Panc1 (cell line): Measurements from ENCODE around the gene TTLL10. TPM values are rescaled to one million over a fixed set of nuclear protein-coding genes. Genes with fewer than 3 reads are reported as not detected.

Source experiments
- ATAC-seq: fragments of 200-7000 bp; cut with Tn5 transposase; 2 replicates; pipeline ENCODE4 v1.9.1; 2020; ENCODE audit warnings: mild to moderate bottlenecking, moderate library complexity
- BruUV-seq: library from RNA; stranded (reverse); fragments of 400-500 nt; replicated peaks from 2 replicates; lab custom pipeline; 2021; lab: Mats Ljungman, UMichigan
- CTCF ChIA-PET: fragments of 300-600 bp; sonication (Branson Sonifier 250); formaldehyde crosslinking; loops from one replicate; lab custom pipeline; 2022; ENCODE audit warnings: antibody characterized with exemption; lab: Charles Lee
- POLR2A ChIA-PET: fragments of 300-600 bp; sonication (Branson Sonifier 250); formaldehyde crosslinking; loops from one replicate; lab custom pipeline; 2022; ENCODE audit warnings: antibody characterized with exemption; lab: Charles Lee
- DNase-seq: peaks from one replicate; pipeline ENCODE4 v3.0.0-alpha.2; 2010; ENCODE audit warnings: low read depth, low spot score
- H3K27ac ChIP-seq: 2 replicates; pipeline ENCODE4 v1.5.1; 2011; ENCODE audit warnings: mild to moderate bottlenecking, low read length, inconsistent platforms
- H3K27me3 ChIP-seq: fragments of 200-500 bp; sonication (Bioruptor generic); 2 replicates; pipeline ENCODE4 v1.6.0; 2014; ENCODE audit warnings: low read length, inconsistent platforms; ENCODE audit not compliant: control insufficient read depth, insufficient read depth
- H3K36me3 ChIP-seq: fragments of 200-500 bp; sonication (Bioruptor generic); 2 replicates; pipeline ENCODE4 v1.5.1; 2014; ENCODE audit warnings: inconsistent platforms, mild to moderate bottlenecking, low read length, moderate library complexity; ENCODE audit not compliant: control insufficient read depth, insufficient read depth
- H3K4me1 ChIP-seq: 2 replicates; pipeline ENCODE4 v1.5.1; 2011; ENCODE audit warnings: inconsistent platforms, mild to moderate bottlenecking, low read length, moderate library complexity; ENCODE audit not compliant: control insufficient read depth, insufficient read depth
- H3K4me3 ChIP-seq, 2 experiments: 2 replicates each; pipeline ENCODE4 v1.5.1; 2011 to 2012; ENCODE audit warnings: low read depth in 2 of 2, low read length in 2 of 2, mild to moderate bottlenecking in 2 of 2, inconsistent platforms in 1 of 2, moderate library complexity in 1 of 2
- H3K9me3 ChIP-seq: fragments of 200-500 bp; sonication (Bioruptor generic); 2 replicates; pipeline ENCODE4 v1.5.1; 2014; ENCODE audit warnings: low read depth, mild to moderate bottlenecking, inconsistent platforms, low read length, moderate library complexity; ENCODE audit not compliant: control insufficient read depth, insufficient read depth
- POLR2AphosphoS5 ChIP-seq: IDR thresholded peaks from 2 replicates; pipeline ENCODE4 v1.6.1; 2012; ENCODE audit warnings: mild to moderate bottlenecking, low read depth, low read length, moderate library complexity
- SIN3A ChIP-seq: IDR thresholded peaks from 2 replicates; pipeline ENCODE4 v1.6.1; 2012; ENCODE audit warnings: low read depth, mild to moderate bottlenecking, low read length, moderate library complexity, borderline replicate concordance; ENCODE audit not compliant: insufficient read depth
- TCF7L2 ChIP-seq: IDR thresholded peaks from 2 replicates; pipeline ENCODE4 v1.6.1; 2011; ENCODE audit warnings: mild to moderate bottlenecking, low read depth, low read length, inconsistent platforms
- in situ Hi-C: cut with HindIII; loops from 2 replicates; pipeline ENCODE4 v1.10.0; 2016; ENCODE audit warnings: low sequenced_read_pairs, low pct_unique_long_range_greater_than_20kb
- intact Hi-C: fragments of 100-400 bp; cut with micrococcal nuclease; formaldehyde crosslinking; loops from one replicate; pipeline ENCODE4 v1.10.0; 2022; ENCODE audit not compliant: unreplicated experiment
- total RNA-seq: library from RNA; stranded (reverse); gene quantifications from one replicate; pipeline ENCODE4 v1.2.1, GENCODE V29; 2021; ENCODE audit not compliant: unreplicated experiment
- TF ChIP-seq, protein P1 (sequence below): fragments of 450-650 bp; IDR thresholded peaks from 2 replicates; pipeline ENCODE4 v1.5.1; 2017; ENCODE audit warnings: mild to moderate bottlenecking
- TF ChIP-seq, protein P2 (sequence below), 2 experiments: IDR thresholded peaks; 2 replicates each; pipeline ENCODE4 v1.6.1; 2011 to 2012; ENCODE audit warnings: low read depth in 2 of 2, control low read depth in 1 of 2, low read length in 1 of 2, mild to moderate bottlenecking in 1 of 2, moderate library complexity in 1 of 2; ENCODE audit not compliant: insufficient read depth in 1 of 2

TTLL10 gene
- total RNA-seq, 1 experiment from 2014 or later: not detected

DNA sequence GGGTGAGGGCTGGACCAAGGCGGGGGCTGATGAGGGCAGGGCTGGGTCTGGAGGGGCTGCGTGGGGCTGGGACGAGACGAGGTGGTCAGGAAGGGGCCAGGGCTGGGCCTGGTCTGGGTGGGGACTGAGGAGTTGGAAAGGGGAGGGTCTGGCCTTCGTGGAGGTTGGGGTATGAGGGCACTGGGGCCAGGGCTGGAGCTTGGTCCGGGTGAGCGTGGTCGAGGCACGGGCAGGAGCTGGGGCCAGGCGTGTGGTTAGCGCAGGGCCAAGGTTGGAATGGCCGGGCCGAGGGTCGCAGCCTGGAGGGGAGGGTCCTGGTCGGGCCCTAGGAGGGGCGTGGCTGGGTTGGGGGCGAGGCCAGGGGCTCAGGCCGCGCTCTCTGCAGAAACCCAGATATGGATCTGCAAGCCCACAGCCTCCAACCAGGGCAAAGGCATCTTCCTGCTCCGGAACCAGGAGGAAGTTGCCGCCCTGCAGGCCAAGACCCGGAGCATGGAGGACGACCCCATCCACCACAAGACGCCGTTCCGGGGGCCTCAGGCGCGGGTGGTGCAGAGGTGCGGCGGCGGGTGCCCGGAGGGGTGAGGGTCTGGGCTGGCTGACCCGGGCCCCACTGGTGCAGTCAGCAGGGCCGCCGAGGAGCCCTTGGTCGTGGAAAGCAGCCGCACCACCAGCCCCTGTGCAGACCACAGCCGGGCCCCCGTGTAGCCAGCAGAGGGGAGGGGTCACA, 9.0 kb downstream of the TTLL10 start:
- CTCF ChIA-PET: interaction anchor here (0.5 to 0.6 kb wide), 2 partner anchors 24 to 198 kb away, joined by 4 to 9 read pairs; no protein-coding TSS in a partner anchor
- ATAC-seq: no peak

DNA sequence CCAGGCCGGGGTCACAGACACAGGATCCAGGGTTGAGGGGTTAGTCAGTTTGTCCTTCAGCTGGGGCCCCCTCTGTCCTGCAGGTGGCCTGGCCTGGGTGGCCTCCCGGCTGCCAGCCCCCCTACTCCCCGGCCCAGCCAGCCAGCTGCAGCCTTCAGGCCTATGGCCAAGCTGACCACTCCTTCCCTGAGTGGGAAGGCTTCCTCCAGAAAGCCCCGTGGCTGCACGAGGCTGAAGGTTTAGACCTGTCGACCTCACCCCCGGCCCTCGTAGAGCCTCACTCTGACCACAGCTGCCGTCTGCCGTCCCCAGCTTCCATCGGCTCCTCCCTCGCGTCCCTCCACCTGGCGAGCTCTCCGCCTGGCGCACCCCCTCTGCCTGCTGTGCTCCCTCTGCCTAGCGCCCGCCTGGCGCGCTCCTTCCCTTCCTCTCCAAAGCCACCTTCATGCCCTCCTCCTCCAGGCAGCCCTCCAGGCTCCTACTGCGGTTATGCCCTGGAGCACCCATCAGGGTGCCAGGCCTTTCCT, 9.6 kb downstream of the TTLL10 start:
- intact Hi-C loops: loop anchor here (10.0 kb wide), 1 partner anchor 58 kb away; no protein-coding TSS in a partner anchor
- ChIA-PET POLR2A (no interaction called here), CTCF (interaction anchor here (0.6 kb wide), 1 partner anchor 24 kb away, joined by 9 read pairs; no protein-coding TSS in a partner anchor)
- ATAC-seq (no peak; the same call in 1 of the 2 replicates), DNase-seq (no peak)
- H3K27ac ChIP-seq: no peak overlapping the region
- no peak overlapping the region for H3K4me3 ChIP-seq
- H3K36me3 ChIP-seq: no peaks in the 10 kb centered on the region
- no peaks in the 10 kb centered on the region for H3K4me1 ChIP-seq
- no TSS peak for BruUV-seq
- in situ Hi-C loops: no loop called here
- H3K9me3 ChIP-seq: no peaks in the 10 kb centered on the region
- no peaks in the 10 kb centered on the region for H3K27me3 ChIP-seq
- TF ChIP-seq, protein P1, sequence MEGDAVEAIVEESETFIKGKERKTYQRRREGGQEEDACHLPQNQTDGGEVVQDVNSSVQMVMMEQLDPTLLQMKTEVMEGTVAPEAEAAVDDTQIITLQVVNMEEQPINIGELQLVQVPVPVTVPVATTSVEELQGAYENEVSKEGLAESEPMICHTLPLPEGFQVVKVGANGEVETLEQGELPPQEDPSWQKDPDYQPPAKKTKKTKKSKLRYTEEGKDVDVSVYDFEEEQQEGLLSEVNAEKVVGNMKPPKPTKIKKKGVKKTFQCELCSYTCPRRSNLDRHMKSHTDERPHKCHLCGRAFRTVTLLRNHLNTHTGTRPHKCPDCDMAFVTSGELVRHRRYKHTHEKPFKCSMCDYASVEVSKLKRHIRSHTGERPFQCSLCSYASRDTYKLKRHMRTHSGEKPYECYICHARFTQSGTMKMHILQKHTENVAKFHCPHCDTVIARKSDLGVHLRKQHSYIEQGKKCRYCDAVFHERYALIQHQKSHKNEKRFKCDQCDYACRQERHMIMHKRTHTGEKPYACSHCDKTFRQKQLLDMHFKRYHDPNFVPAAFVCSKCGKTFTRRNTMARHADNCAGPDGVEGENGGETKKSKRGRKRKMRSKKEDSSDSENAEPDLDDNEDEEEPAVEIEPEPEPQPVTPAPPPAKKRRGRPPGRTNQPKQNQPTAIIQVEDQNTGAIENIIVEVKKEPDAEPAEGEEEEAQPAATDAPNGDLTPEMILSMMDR: no peak
- TF ChIP-seq, protein P2, sequence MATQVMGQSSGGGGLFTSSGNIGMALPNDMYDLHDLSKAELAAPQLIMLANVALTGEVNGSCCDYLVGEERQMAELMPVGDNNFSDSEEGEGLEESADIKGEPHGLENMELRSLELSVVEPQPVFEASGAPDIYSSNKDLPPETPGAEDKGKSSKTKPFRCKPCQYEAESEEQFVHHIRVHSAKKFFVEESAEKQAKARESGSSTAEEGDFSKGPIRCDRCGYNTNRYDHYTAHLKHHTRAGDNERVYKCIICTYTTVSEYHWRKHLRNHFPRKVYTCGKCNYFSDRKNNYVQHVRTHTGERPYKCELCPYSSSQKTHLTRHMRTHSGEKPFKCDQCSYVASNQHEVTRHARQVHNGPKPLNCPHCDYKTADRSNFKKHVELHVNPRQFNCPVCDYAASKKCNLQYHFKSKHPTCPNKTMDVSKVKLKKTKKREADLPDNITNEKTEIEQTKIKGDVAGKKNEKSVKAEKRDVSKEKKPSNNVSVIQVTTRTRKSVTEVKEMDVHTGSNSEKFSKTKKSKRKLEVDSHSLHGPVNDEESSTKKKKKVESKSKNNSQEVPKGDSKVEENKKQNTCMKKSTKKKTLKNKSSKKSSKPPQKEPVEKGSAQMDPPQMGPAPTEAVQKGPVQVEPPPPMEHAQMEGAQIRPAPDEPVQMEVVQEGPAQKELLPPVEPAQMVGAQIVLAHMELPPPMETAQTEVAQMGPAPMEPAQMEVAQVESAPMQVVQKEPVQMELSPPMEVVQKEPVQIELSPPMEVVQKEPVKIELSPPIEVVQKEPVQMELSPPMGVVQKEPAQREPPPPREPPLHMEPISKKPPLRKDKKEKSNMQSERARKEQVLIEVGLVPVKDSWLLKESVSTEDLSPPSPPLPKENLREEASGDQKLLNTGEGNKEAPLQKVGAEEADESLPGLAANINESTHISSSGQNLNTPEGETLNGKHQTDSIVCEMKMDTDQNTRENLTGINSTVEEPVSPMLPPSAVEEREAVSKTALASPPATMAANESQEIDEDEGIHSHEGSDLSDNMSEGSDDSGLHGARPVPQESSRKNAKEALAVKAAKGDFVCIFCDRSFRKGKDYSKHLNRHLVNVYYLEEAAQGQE (IDR thresholded peaks at IDR 0.05; ENCODE audit: insufficient read depth in 1 of 2, low read depth in 2 of 2, low read length in 1 of 2): no peak
- TF ChIP-seq SIN3A (no peak), POLR2AphosphoS5 (no peak), TCF7L2 (no peak)

More for the DNA sequence above, 9.0 kb downstream of the TTLL10 start:
- Histone ChIP-seq H3K36me3 (no peaks in the 10 kb centered on the region), H3K27ac (no peak overlapping the region), H3K27me3 (no peaks in the 10 kb centered on the region), H3K9me3 (no peaks in the 10 kb centered on the region), H3K4me1 (no peaks in the 10 kb centered on the region), H3K4me3 (no peak overlapping the region)
- BruUV-seq: no TSS peak
- DNase-seq: no peak
- TF ChIP-seq TCF7L2 (no peak), SIN3A (no peak), POLR2AphosphoS5 (no peak)
- TF ChIP-seq, protein P1: no peak
- TF ChIP-seq, protein P2 (IDR thresholded peaks at IDR 0.05; ENCODE audit: insufficient read depth in 1 of 2, low read depth in 2 of 2, low read length in 1 of 2): no peak
- intact Hi-C loops: loop anchor here (10.0 kb wide), 1 partner anchor 58 kb away; no protein-coding TSS in a partner anchor
- in situ Hi-C loops: no loop called here
- POLR2A ChIA-PET: no interaction called here
